NB4 (cell line): ENCODE data around the gene GBP3.

ENCODE experiments used
- DNase-seq: peaks from one replicate; pipeline ENCODE4 v3.0.0; 2010; ENCODE audit warnings: low read depth
- H3K4me3 ChIP-seq: one replicate; pipeline ENCODE4 v1.5.1; 2011; ENCODE audit warnings: mild to moderate bottlenecking, low read depth, low read length, moderate library complexity
- MYC ChIP-seq: IDR thresholded peaks from 2 replicates; pipeline ENCODE4 v1.6.1; 2011; ENCODE audit warnings: low read depth, low read length
- POLR2A ChIP-seq: IDR thresholded peaks from 2 replicates; pipeline ENCODE4 v1.6.1; 2011; ENCODE audit warnings: mild to moderate bottlenecking; ENCODE audit not compliant: insufficient read length; ENCODE audit errors: extremely low read depth
- TF ChIP-seq, protein P1 (sequence below): IDR thresholded peaks from one replicate; pipeline ENCODE4 v1.5.1; 2012; ENCODE audit warnings: low read depth, low read length
- TF ChIP-seq, protein P2 (sequence below): IDR thresholded peaks from 2 replicates; pipeline ENCODE4 v1.6.1; 2011; ENCODE audit warnings: low read depth, low read length

GBP3 gene

DNA sequence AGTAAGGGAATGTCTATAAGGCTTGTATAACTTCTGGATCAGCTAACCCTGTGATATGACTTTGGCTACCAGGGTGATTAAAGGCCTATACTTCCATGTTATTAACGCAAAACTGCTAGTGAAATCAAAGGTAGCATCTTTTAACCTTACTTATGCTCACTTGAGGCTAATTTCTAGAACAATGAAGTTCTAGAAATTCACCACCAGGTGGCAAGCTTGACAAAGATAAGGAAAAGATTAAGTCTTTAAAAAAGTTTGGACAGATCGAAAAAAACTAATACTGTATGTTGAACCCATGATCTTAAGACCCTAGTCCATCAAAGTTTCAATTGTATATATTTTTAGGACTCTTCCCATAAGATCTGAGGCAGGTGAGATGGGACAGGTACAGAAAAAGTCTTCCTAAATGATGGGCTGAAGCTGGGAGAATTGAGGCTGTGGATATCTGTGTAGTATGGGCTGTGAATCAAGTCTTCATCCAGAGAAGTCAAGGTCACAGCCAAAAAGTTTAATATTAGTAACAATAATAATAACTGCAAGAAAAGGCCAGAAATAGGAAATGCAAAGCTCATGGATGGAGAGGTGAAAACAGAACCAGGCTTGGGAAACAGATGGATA, 49.0 kb downstream of the GBP3 start:
- no peak overlapping the region for H3K4me3 ChIP-seq
- DNase-seq, result peak; percentile 57
- TF ChIP-seq, protein P1, sequence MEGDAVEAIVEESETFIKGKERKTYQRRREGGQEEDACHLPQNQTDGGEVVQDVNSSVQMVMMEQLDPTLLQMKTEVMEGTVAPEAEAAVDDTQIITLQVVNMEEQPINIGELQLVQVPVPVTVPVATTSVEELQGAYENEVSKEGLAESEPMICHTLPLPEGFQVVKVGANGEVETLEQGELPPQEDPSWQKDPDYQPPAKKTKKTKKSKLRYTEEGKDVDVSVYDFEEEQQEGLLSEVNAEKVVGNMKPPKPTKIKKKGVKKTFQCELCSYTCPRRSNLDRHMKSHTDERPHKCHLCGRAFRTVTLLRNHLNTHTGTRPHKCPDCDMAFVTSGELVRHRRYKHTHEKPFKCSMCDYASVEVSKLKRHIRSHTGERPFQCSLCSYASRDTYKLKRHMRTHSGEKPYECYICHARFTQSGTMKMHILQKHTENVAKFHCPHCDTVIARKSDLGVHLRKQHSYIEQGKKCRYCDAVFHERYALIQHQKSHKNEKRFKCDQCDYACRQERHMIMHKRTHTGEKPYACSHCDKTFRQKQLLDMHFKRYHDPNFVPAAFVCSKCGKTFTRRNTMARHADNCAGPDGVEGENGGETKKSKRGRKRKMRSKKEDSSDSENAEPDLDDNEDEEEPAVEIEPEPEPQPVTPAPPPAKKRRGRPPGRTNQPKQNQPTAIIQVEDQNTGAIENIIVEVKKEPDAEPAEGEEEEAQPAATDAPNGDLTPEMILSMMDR, result peak; percentile 12
- TF ChIP-seq, protein P2, sequence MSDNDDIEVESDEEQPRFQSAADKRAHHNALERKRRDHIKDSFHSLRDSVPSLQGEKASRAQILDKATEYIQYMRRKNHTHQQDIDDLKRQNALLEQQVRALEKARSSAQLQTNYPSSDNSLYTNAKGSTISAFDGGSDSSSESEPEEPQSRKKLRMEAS, result no peak

DNA sequence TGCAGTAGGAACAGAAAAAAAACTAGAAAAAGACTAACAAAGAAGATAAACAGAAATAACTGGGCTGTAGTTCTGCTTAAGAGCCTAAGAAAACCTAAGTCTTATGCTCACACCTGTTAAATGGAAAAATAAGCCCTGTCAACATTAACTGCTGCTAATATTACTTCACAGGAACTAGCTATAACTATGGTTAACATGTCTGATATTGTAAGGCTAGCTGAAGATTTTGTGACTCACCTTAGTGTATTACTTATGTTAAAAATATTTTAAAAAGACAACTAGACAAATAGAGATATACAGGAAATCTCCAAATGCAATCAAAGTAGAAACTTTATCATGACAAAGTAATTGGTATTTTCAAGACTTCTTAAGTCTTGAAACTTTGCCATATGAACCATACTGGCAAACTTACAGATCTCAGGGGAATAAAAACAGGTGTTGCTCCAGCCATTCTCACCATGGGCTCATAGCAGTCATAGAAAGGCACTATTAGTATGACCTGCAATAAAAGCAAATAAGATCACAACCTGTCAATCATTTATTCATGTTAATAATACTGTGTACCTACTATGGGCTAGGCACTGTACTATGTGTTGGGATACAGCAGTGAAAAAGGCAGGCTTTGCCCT, 60.9 kb downstream of the GBP3 start:
- no peak overlapping the region for H3K4me3 ChIP-seq
- no peak for DNase-seq
- TF ChIP-seq MYC (no peak), POLR2A (no peak)
- TF ChIP-seq, protein P2, result no peak
- TF ChIP-seq, protein P1, result no peak

DNA sequence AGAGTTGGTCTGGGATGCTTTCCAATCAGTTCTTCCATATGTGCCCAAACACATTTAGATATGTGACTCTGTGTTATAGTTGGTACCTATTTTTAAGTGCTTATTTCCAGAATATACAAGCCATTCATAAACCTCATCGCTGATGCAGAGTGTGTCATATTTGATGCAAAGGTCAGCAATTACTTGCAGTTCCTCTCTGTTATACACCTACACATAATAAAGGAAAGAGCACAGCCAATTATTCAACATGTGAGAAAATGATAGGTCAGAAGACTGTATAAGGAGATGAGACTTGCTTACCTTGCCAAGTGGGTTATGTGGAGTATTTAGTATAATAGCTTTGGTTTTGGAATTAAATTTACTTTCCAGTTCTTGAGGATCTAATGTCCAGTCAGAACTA, 61.6 kb downstream of the GBP3 start:
- no peak overlapping the region for H3K4me3 ChIP-seq
- DNase-seq, result no peak
- TF ChIP-seq MYC, result no peak
- TF ChIP-seq, protein P1, result no peak
- TF ChIP-seq POLR2A, result no peak
- TF ChIP-seq, protein P2, result no peak
